ENCODE data around the gene IGFLR1.

DNA sequence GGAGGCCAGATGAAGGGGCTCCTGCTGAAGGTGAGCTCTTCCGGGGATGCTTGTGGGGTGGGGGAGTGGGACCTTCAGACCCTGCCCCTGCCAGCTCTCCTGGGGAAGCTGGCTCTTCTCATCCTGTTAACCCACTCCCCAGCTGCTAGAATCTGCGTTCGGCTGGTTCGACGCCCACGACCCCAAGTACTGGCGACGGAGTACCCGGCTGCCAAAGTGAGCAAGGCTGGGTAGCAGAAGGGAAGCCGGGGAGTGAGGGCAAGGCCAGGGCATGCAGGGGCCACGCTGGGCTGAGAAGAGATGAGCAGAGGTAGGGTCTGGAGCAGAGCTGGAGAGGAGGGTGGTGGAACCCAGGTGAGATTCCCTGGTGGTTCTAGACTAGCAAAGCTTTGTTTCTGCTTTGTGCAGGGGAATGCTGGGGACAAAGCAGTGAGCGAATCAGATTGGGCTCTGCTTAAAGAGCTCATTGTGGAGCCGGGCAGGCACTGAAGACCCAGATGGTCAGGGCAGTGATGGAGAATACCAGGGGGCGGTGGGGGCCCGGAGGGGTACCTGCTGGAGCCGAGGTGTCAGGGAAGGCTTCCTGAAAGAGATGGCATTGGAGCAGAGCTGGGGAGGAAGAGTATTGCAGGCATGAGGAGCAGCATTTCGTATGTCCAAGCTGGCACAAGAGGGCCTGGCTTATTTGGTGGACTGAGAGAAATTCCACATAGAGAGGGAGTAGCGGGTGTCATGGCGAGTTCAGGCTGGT, 14.1 kb downstream of the IGFLR1 start:
- TF ChIP-seq POLR2A (IDR thresholded peaks at IDR 0.05) = no peak
- TF ChIP-seq, protein P1, sequence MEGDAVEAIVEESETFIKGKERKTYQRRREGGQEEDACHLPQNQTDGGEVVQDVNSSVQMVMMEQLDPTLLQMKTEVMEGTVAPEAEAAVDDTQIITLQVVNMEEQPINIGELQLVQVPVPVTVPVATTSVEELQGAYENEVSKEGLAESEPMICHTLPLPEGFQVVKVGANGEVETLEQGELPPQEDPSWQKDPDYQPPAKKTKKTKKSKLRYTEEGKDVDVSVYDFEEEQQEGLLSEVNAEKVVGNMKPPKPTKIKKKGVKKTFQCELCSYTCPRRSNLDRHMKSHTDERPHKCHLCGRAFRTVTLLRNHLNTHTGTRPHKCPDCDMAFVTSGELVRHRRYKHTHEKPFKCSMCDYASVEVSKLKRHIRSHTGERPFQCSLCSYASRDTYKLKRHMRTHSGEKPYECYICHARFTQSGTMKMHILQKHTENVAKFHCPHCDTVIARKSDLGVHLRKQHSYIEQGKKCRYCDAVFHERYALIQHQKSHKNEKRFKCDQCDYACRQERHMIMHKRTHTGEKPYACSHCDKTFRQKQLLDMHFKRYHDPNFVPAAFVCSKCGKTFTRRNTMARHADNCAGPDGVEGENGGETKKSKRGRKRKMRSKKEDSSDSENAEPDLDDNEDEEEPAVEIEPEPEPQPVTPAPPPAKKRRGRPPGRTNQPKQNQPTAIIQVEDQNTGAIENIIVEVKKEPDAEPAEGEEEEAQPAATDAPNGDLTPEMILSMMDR (IDR thresholded peaks at IDR 0.05) = no peak

Data from adrenal gland (tissue), 5 donors.